ENCODE results near the gene COG6. TPM values are rescaled to one million over a fixed set of nuclear protein-coding genes. Genes with fewer than 3 reads are reported as not detected.

Gene COG6
- total and polyA plus RNA-seq, 2 of the 8 experiments (the other 6 are each of a cell fraction or from before 2014, with no cell fraction given): 8.8 to 22.3 TPM

- DNase-seq (ENCODE audit: low read depth in 1 of 2, low spot score in 2 of 2) (no peak), FAIRE-seq (no peak)
- Histone ChIP-seq H2BK12ac (ENCODE audit: low read depth, low read length) (no peak overlapping the region), H3K4me2 (ENCODE audit: insufficient read depth in 1 of 2, low read depth in 2 of 2, low read length in 2 of 2) (no peak overlapping the region), H3K14ac (ENCODE audit: insufficient read length) (no peak overlapping the region), H3K23ac (ENCODE audit: insufficient read length) (no peak overlapping the region), H3K56ac (replicated peaks; ENCODE audit: insufficient read length, low read depth, low read length) (no peak overlapping the region), H3K27ac (ENCODE audit: low read depth, low read length) (no peak overlapping the region), H3K18ac (ENCODE audit: extremely low read depth, low read length) (no peak overlapping the region), H3K36me3 (ENCODE audit: control insufficient read depth in 2 of 4, insufficient read depth in 4 of 4, low read length in 3 of 4) (peaks cover 0 to 7% (median 0%) of the 10 kb centered on the region in 4 experiments; a peak in 1 of 8 replicates), H4K8ac (ENCODE audit: extremely low read depth, insufficient read depth, low read length) (no peak overlapping the region), H2BK5ac (ENCODE audit: low read depth, low read length) (no peak overlapping the region), H3K9me3 (ENCODE audit: insufficient read depth in 2 of 2, low read depth in 1 of 2, low read length in 1 of 2) (no peaks in the 10 kb centered on the region), H2BK20ac (ENCODE audit: low read length) (no peak overlapping the region), H3K4ac (replicated peaks; ENCODE audit: insufficient read length, low read depth, low read length) (no peak overlapping the region), H3K79me2 (ENCODE audit: control insufficient read depth in 1 of 2, insufficient read depth in 2 of 2, low read length in 2 of 2) (no peaks in the 10 kb centered on the region), H2AK5ac (ENCODE audit: low read depth, low read length) (no peak overlapping the region), H2AFZ (ENCODE audit: low read length) (no peak overlapping the region), H3K4me3 (ENCODE audit: extremely low read depth in 1 of 4, insufficient read depth in 2 of 4, low read depth in 3 of 4, low read length in 4 of 4) (no peak overlapping the region), H4K5ac (ENCODE audit: insufficient read length, low read depth, low read length) (no peak overlapping the region), H2BK15ac (ENCODE audit: low read length) (no peak overlapping the region), H3K79me1 (ENCODE audit: low read depth, low read length) (no peaks in the 10 kb centered on the region), H4K20me1 (replicated peaks in 1 of 2; ENCODE audit: control insufficient read depth in 1 of 2, insufficient read depth in 2 of 2, low read length in 2 of 2) (no peaks in the 10 kb centered on the region), H3K4me1 (replicated peaks in 1 of 4; ENCODE audit: control insufficient read depth in 3 of 4, insufficient read depth in 4 of 4, low read length in 3 of 4) (no peaks in the 10 kb centered on the region), H4K91ac (replicated peaks; ENCODE audit: insufficient read length, low read length) (no peak overlapping the region), H3K23me2 (ENCODE audit: low read depth, low read length) (no peaks in the 10 kb centered on the region), H2BK120ac (replicated peaks; ENCODE audit: low read depth, low read length) (no peak overlapping the region), H3K9ac (replicated peaks in 1 of 4; ENCODE audit: extremely low read depth in 1 of 4, low read depth in 3 of 4, low read length in 3 of 4) (no peak overlapping the region), H3K27me3 (replicated peaks in 1 of 4; ENCODE audit: control insufficient read depth in 3 of 4, extremely low read depth in 1 of 4, insufficient read depth in 3 of 4, low read length in 3 of 4) (no peaks in the 10 kb centered on the region)
- ChIA-PET POLR2A (ENCODE audit: partially characterized antibody) (no interaction called here), CTCF (ENCODE audit: partially characterized antibody) (interaction anchor here (0.7 to 1.4 kb wide), 5 partner anchors 17 to 616 kb away, joined by 3 to 5 read pairs (median 3); no protein-coding TSS in a partner anchor)
- 46% methylated on average over 2 of the region's 2 CpGs; no CpG with 5 or more reads in 1 of the 2 experiments for WGBS, 2 experiments (ENCODE audit: extremely low coverage in 1 of 2, insufficient coverage in 1 of 2, insufficient read length in 1 of 2, insufficient replicate concordance in 2 of 2, low coverage in 1 of 2, low lambda C conversion rate in 2 of 2, missing lambda C conversion rate in 1 of 2)
- no peak for TF ChIP-seq SP4 (IDR thresholded peaks at IDR 0.05; ENCODE audit: low read length)
- TF ChIP-seq CEBPB (IDR thresholded peaks at IDR 0.05; ENCODE audit: low read depth, low read length): no peak
- no peak for TF ChIP-seq GABPA (IDR thresholded peaks at IDR 0.05; ENCODE audit: borderline replicate concordance, insufficient read depth, low read length)
- TF ChIP-seq SAP30 (IDR thresholded peaks at IDR 0.05; ENCODE audit: insufficient read depth, insufficient replicate concordance, low read length): no peak
- no peak for TF ChIP-seq SP2 (IDR thresholded peaks at IDR 0.05; ENCODE audit: low read length)
- no peak for TF ChIP-seq ASH2L (IDR thresholded peaks at IDR 0.05; ENCODE audit: low read length)
- no peak for TF ChIP-seq SIRT6 (IDR thresholded peaks at IDR 0.05; ENCODE audit: low read length)
- TF ChIP-seq JUND (IDR thresholded peaks at IDR 0.05; ENCODE audit: low read length): no peak
- TF ChIP-seq BACH1 (IDR thresholded peaks at IDR 0.05; ENCODE audit: low read length): no peak
- no peak for TF ChIP-seq NANOG (IDR thresholded peaks at IDR 0.05; ENCODE audit: insufficient read depth, low read depth, low read length, poor library complexity, severe bottlenecking)
- no peak for TF ChIP-seq CTCF (IDR thresholded peaks at IDR 0.05; ENCODE audit: control extremely low read depth in 1 of 3, insufficient read depth in 1 of 3, low read depth in 1 of 3, low read length in 3 of 3)
These were observed 8.5 kb downstream of the COG6 start for GRCh38 chr13:39663958-39664357.
